Stimulated activated CD8-positive, alpha-beta memory T cell treated with anti-CD3 and anti-CD28 coated beads, Interleukin-15, amount 100 ng/mL, for 24 hours (primary cell): ENCODE data around the gene SLC29A1.

ENCODE experiments used
- DNase-seq: peaks from one replicate; pipeline ENCODE4 v3.0.0-alpha.2; 2020; ENCODE audit warnings: low read depth

SLC29A1 gene

GRCh38 chr6:44268095-44268628 lies 44.8 kb downstream of the SLC29A1 start:
- DNase-seq = no peak

GRCh38 chr6:44269178-44269920 lies 46.0 kb downstream of the SLC29A1 start:
- no peak for DNase-seq

GRCh38 chr6:44269921-44270525 lies 46.6 kb downstream of the SLC29A1 start, which contains the start of gene TMEM151B:
TMEM151B (plus strand) TSS chr6:44270450; CDS start chr6:44270743, 293 bp downstream.
- no peak for DNase-seq

- DNase-seq = no peak
Observed at GRCh38 chr6:44270526-44271405, 47.4 kb downstream of the SLC29A1 start.

- DNase-seq = no peak
Observed at GRCh38 chr6:44271406-44271723, 48.0 kb downstream of the SLC29A1 start.

- no peak for DNase-seq
Observed at GRCh38 chr6:44271914-44272313, 48.5 kb downstream of the SLC29A1 start.

GRCh38 chr6:44272529-44272928 lies 49.1 kb downstream of the SLC29A1 start:
- no peak for DNase-seq

GRCh38 chr6:44272999-44273566 lies 49.7 kb downstream of the SLC29A1 start:
- no peak for DNase-seq

GRCh38 chr6:44273617-44274016 lies 50.2 kb downstream of the SLC29A1 start:
- no peak for DNase-seq

- DNase-seq = no peak
Observed at GRCh38 chr6:44275271-44275748, 51.9 kb downstream of the SLC29A1 start.

- DNase-seq = no peak
Observed at GRCh38 chr6:44275749-44276648, 52.6 kb downstream of the SLC29A1 start.

GRCh38 chr6:44276667-44277640 lies 53.6 kb downstream of the SLC29A1 start:
- DNase-seq = no peak

- DNase-seq = no peak
Observed at GRCh38 chr6:44277763-44278162, 54.4 kb downstream of the SLC29A1 start.

- no peak for DNase-seq
Observed at GRCh38 chr6:44278315-44278714, 54.9 kb downstream of the SLC29A1 start.

- DNase-seq = no peak
Observed at GRCh38 chr6:44278774-44279697, 55.6 kb downstream of the SLC29A1 start.
